Esophagus squamous epithelium (tissue), 5 donors: Measurements from ENCODE around the gene CD1C. TPM values are rescaled to one million over a fixed set of nuclear protein-coding genes. Genes with fewer than 3 reads are reported as not detected.
"Not testable (repeated sequence)": the region's sequence is repeated elsewhere in the genome, so short reads cannot be mapped to it uniquely, and the experiment has no call there.

Experiments used
- DNase-seq: peaks from one replicate; lab custom pipeline; 2025; lab: John Stamatoyannopoulos, UW
- H3K27ac ChIP-seq, 4 donors: fragments of 200-600 bp; sonication (generic); one replicate each; pipeline ENCODE4 v1.5.1; 2016 to 2019; ENCODE audit warnings: mild to moderate bottlenecking in 1 of 4
- H3K27me3 ChIP-seq, 4 donors: fragments of 200-600 bp; sonication (generic); 1 replicate in 3 of 4; 2 replicates in 1 of 4; pipeline versions ENCODE4 v1.5.1 to v1.6.0; 2017 to 2021; ENCODE audit warnings: antibody characterized with exemption in 1 of 4
- H3K36me3 ChIP-seq, 3 donors: fragments of 200-600 bp; sonication (generic); one replicate each; pipeline ENCODE4 v1.5.1; 2016 to 2019
- H3K4me1 ChIP-seq, 3 donors: fragments of 200-600 bp; sonication (generic); one replicate each; pipeline ENCODE4 v1.5.1; 2017 to 2019
- H3K4me3 ChIP-seq, 4 donors: fragments of 200-600 bp; sonication (generic); 1 replicate in 3 of 4; 2 replicates in 1 of 4; pipeline ENCODE4 v1.5.1; 2016 to 2019; ENCODE audit warnings: mild to moderate bottlenecking in 2 of 4, moderate library complexity in 1 of 4
- H3K9me3 ChIP-seq, 3 donors: fragments of 200-600 bp; sonication (generic); one replicate each; pipeline ENCODE4 v1.5.1; 2016 to 2019
- CTCF ChIP-seq, 6 experiments: fragments of 450-650 bp in 4 of 6; fragments of 200-600 bp in 2 of 6; sonication (generic) in 2 of 6; IDR thresholded peaks; one replicate each; pipeline ENCODE4 v1.5.1; 2016 to 2019; ENCODE audit warnings: antibody characterized with exemption in 6 of 6, mild to moderate bottlenecking in 4 of 6, moderate library complexity in 4 of 6
- POLR2A ChIP-seq, 4 donors: fragments of 450-650 bp; IDR thresholded peaks; one replicate each; pipeline ENCODE4 v1.6.1; 2017; ENCODE audit warnings: antibody characterized with exemption in 4 of 4, mild to moderate bottlenecking in 4 of 4, moderate library complexity in 3 of 4
- WGBS, 2 donors: methylation state at CpG; one replicate each; pipeline ENCODE4 v1.1.5; 2018; 5-methylcytosine and 5-hydroxymethylcytosine counted together
- intact Hi-C: fragments of 100-400 bp; cut with DNase I; formaldehyde crosslinking; loops from one replicate; pipeline ENCODE4 v1.15.0; 2022
- total RNA-seq, 4 donors: library from RNA; depleted of rRNA; stranded (reverse); fragments of >200 nt; gene quantifications; one replicate each; pipeline ENCODE4 v1.1.0, GENCODE V29; 2016
- donor health status: DM: yes; HTN: yes; CAD: no.

CD1C gene
- total RNA-seq, 4 donors from 2014 or later, result 0.72 to 4.0 (median 2.2) TPM; not detected in 1

- Histone ChIP-seq H3K9me3 (peaks cover 0 to 13% (median 0%) of the 10 kb centered on the region in 3 donors), H3K4me1 (no peaks in the 10 kb centered on the region), H3K36me3 (no peaks in the 10 kb centered on the region), H3K27ac (no peak overlapping the region), H3K4me3 (no peak overlapping the region), H3K27me3 (no peaks in the 10 kb centered on the region)
- TF ChIP-seq CTCF (IDR thresholded peaks at IDR 0.05), result no peak
- no peak for TF ChIP-seq POLR2A (IDR thresholded peaks at IDR 0.05)
- WGBS, 2 donors, result 29 to 38% methylated on average over 2 of the region's 2 CpGs
- no peak for DNase-seq
- intact Hi-C loops, result no loop called here
These were observed 44.9 kb downstream of the CD1C start for GRCh38 chr1:158334526-158335212.

- Histone ChIP-seq H3K9me3 (peaks cover 0 to 13% (median 0%) of the 10 kb centered on the region in 3 donors), H3K27ac (no peak overlapping the region), H3K4me3 (no peak overlapping the region), H3K4me1 (no peaks in the 10 kb centered on the region), H3K27me3 (no peaks in the 10 kb centered on the region), H3K36me3 (no peaks in the 10 kb centered on the region)
- TF ChIP-seq CTCF (IDR thresholded peaks at IDR 0.05), result no peak
- no peak for TF ChIP-seq POLR2A (IDR thresholded peaks at IDR 0.05)
- intact Hi-C loops, result no loop called here
- DNase-seq, result no peak
These were observed 45.5 kb downstream of the CD1C start for GRCh38 chr1:158335213-158335532.

GRCh38 chr1:158336413-158336812 is 46.7 kb downstream of the CD1C start:
- intact Hi-C loops, result not testable (repeated sequence)
- WGBS, 2 donors, result 5 to 90% methylated on average over 2 to 3 of the region's 7 CpGs

More at GRCh38 chr1:158336413-158336812, 46.7 kb downstream of the CD1C start:
- H3K4me1 ChIP-seq, DNase-seq, H3K27ac ChIP-seq, H3K27me3 ChIP-seq, H3K36me3 ChIP-seq, H3K4me3 ChIP-seq: not testable (repeated sequence)
- peaks cover 0 to 13% (median 0%) of the 10 kb centered on the region in 3 donors for H3K9me3 ChIP-seq

Other genes starting within 250 kb of the CD1C start
- 1 to 10 TPM in 2 of 4 donors, under 1 TPM in 1, not detected in 1; 0.83 to 1.9 (median 1.7) TPM for gene CD1D, start 109.0 kb upstream of the CD1C start, total RNA-seq
- gene CD1A, start 35.5 kb upstream of the CD1C start, total RNA-seq, result 1 to 10 TPM in 2 of 4 donors, under 1 TPM in 1, not detected in 1; 0.72 to 2.9 (median 1.2) TPM
- gene CD1B, start 41.6 kb downstream of the CD1C start, total RNA-seq, result not detected
- gene CD1E, start 64.0 kb downstream of the CD1C start, total RNA-seq, result 1 to 10 TPM in 2 of 4 donors, under 1 TPM in 1, not detected in 1; 0.99 to 5.7 (median 3.8) TPM
- gene OR10T2, start 109.5 kb downstream of the CD1C start, total RNA-seq, result not detected
- gene OR10K2, start 136.3 kb downstream of the CD1C start, total RNA-seq, result not detected
- gene OR10K1, start 171.9 kb downstream of the CD1C start, total RNA-seq, result not detected
- not detected for gene OR10R2, start 182.3 kb downstream of the CD1C start, total RNA-seq